Small intestine (tissue), 7 donors: ENCODE results near the gene C1orf105. TPM values are rescaled to one million over a fixed set of nuclear protein-coding genes. Genes with fewer than 3 reads are reported as not detected.

Source experiments
- DNase-seq, 2 donors: peaks; one replicate each; pipeline versions ENCODE4 v3.0.0 to v3.0.0-alpha.2; 2013
- FAIRE-seq: peaks from 2 replicates; lab custom pipeline; 2012; peaks lifted over from hg19 to GRCh38; lab: Jason Lieb, UNC
- H3K27ac ChIP-seq, 3 donors: one replicate each; pipeline ENCODE4 v1.5.1; 2013; ENCODE audit warnings: low read length in 2 of 3, mild to moderate bottlenecking in 2 of 3, control low read depth in 1 of 3, inconsistent platforms in 1 of 3, low read depth in 1 of 3, moderate library complexity in 1 of 3
- H3K27me3 ChIP-seq, 3 donors: one replicate each; pipeline ENCODE4 v1.6.1; 2013; ENCODE audit warnings: low read length in 3 of 3, inconsistent platforms in 1 of 3; ENCODE audit not compliant: control insufficient read depth in 3 of 3, insufficient read depth in 3 of 3
- H3K36me3 ChIP-seq, 3 donors: one replicate each; pipeline ENCODE4 v1.6.1; 2013; ENCODE audit warnings: low read length in 3 of 3, inconsistent platforms in 1 of 3, low read depth in 1 of 3, mild to moderate bottlenecking in 1 of 3, moderate library complexity in 1 of 3; ENCODE audit not compliant: control insufficient read depth in 3 of 3, insufficient read depth in 2 of 3
- H3K4me1 ChIP-seq, 3 donors: one replicate each; pipeline ENCODE4 v1.6.1; 2013; ENCODE audit warnings: low read length in 2 of 3, inconsistent platforms in 1 of 3, low read depth in 1 of 3, mild to moderate bottlenecking in 1 of 3, moderate library complexity in 1 of 3; ENCODE audit not compliant: control insufficient read depth in 3 of 3, insufficient read depth in 2 of 3
- H3K4me3 ChIP-seq, 3 donors: one replicate each; pipeline ENCODE4 v1.5.1; 2013; ENCODE audit warnings: low read length in 3 of 3, control low read depth in 1 of 3, inconsistent platforms in 1 of 3, low read depth in 1 of 3, mild to moderate bottlenecking in 1 of 3, moderate library complexity in 1 of 3
- H3K9me3 ChIP-seq, 2 donors: one replicate each; pipeline ENCODE4 v1.6.1; 2013; ENCODE audit warnings: low read depth in 1 of 2, low read length in 1 of 2; ENCODE audit not compliant: control insufficient read depth in 2 of 2, insufficient read depth in 1 of 2
- WGBS, 3 donors: extraction: QIAGEN DNeasy Blood & Tissue Kit; methylation state at CpG; one replicate each; pipeline ENCODE4 v1.1.7; 2013; 5-methylcytosine and 5-hydroxymethylcytosine counted together
- polyA plus RNA-seq, 4 donors: library from polyadenylated mRNA; stranded (reverse) in 3 of 4; unstranded in 1 of 4; fragments of 200-250 nt in 3 of 4; fragments of 120-200 nt in 1 of 4; gene quantifications; one replicate each; pipeline versions ENCODE4 v1.2.1 to v1.2.3, GENCODE V29; 2013
- donor health status: healthy with polysubstance abuse.
- donor health status: control.
- donor health status: control.
- donor health status: Bipolar disorder and iron deficiency.
- donor health status: healthy.

C1orf105 gene
- polyA plus RNA-seq, 4 donors: 0.10 to 1.1 (median 0.99) TPM; not detected in 1

GRCh38 chr1:172471666-172472065 is 51.2 kb downstream of the C1orf105 start:
- 96 to 97% (median 96%) methylated on average over 1 of the region's 1 CpG for WGBS, 3 donors
- Histone ChIP-seq H3K27me3 (no peaks in the 10 kb centered on the region), H3K4me3 (no peak overlapping the region), H3K4me1 (peaks cover 0 to 17% (median 0%) of the 10 kb centered on the region in 3 donors), H3K27ac (no peak overlapping the region), H3K36me3 (no peaks in the 10 kb centered on the region), H3K9me3 (no peaks in the 10 kb centered on the region)
- FAIRE-seq (no peak), DNase-seq (no peak)

GRCh38 chr1:172472495-172472894 is 52.0 kb downstream of the C1orf105 start:
- no peak for DNase-seq
- Histone ChIP-seq H3K27ac (no peak overlapping the region), H3K4me1 (peaks cover 0 to 13% (median 0%) of the 10 kb centered on the region in 3 donors), H3K9me3 (no peaks in the 10 kb centered on the region), H3K27me3 (no peaks in the 10 kb centered on the region), H3K4me3 (no peak overlapping the region), H3K36me3 (no peaks in the 10 kb centered on the region)
- no peak for FAIRE-seq
- 72 to 79% (median 75%) methylated on average over 1 of the region's 1 CpG for WGBS, 3 donors

DNA sequence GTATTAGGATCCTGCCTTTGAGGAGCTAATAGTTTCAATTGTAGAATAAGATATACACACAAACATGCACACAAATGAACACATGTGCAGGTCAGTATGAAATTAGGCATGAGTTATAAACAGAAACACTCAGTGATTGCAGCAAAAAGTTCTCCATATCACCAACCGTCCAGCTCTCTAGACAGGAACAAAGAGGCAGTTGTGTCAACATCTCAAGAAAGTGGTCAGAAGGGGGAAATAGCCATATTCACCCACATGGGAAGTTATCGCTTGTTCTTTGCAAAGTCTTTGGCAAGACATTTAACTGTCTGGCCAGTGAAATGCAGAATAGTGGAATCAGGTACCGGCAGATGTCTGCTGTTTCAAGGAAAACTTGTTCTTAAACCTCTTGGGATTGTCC is 52.8 kb downstream of the C1orf105 start:
- no peak overlapping the region for H3K27ac ChIP-seq
- H3K27me3 ChIP-seq: no peaks in the 10 kb centered on the region
- peaks cover 0 to 13% (median 0%) of the 10 kb centered on the region in 3 donors for H3K4me1 ChIP-seq
- no peak overlapping the region for H3K4me3 ChIP-seq
- FAIRE-seq (no peak), DNase-seq (no peak)
- no peaks in the 10 kb centered on the region for H3K9me3 ChIP-seq
- WGBS, 3 donors: 67 to 82% (median 75%) methylated on average over 3 of the region's 3 CpGs
- H3K36me3 ChIP-seq: no peaks in the 10 kb centered on the region

DNA sequence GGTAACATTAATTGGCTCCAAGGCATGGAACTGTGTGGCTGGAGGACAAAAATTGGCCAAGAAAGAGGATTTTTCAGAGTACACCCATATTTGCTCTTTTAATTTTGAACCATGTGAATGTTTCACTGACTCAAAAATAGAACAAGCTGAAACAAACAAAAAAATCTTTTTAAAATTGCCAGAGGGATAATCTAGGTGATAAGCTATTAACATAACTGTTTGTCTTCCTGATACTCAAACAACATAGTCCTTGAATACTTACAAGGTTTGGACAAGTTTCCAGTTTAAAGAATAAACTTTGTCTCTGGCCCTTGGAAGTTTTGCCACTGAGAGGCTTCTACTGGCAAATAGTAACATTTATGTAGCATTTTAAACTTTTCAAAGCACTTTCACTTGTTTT is 53.4 kb downstream of the C1orf105 start:
- H3K9me3 ChIP-seq: no peaks in the 10 kb centered on the region
- H3K4me3 ChIP-seq: no peak overlapping the region
- H3K4me1 ChIP-seq: peaks cover 0 to 13% (median 0%) of the 10 kb centered on the region in 3 donors
- no peaks in the 10 kb centered on the region for H3K36me3 ChIP-seq
- H3K27ac ChIP-seq: no peak overlapping the region
- DNase-seq (no peak), FAIRE-seq (no peak)
- H3K27me3 ChIP-seq: no peaks in the 10 kb centered on the region

DNA sequence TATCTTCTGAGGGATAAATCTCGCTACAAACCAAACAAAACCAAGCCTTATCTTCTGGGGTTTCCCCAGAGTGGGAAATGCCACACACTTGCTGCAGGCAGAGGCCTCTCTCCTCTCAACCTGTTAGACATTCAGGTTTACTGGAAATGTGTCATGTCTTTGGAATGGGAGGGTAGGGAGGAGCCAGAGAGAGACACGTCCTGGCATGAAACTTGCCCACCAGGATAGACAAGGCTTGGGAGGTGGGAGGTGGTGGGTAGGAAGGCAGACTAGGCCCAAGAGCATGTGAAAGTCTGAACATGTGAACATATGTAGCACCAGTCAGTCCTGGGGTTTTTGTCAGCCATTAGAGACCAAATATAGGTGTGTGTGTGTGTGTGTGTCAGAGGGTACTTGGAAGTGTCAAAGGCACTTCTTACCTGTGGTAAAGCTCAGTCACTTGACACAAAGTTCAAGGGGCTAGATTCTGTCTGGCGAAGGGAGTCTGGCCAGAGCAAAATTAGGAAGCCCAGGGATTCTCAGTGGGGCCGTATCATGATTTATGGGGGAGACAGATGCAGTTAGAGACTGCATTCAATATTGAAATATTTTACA is 55.8 kb downstream of the C1orf105 start:
- DNase-seq: peak in 1 of 2 donors; percentile 51

GRCh38 chr1:172477216-172477615 is 56.7 kb downstream of the C1orf105 start:
- Histone ChIP-seq H3K27me3 (no peaks in the 10 kb centered on the region), H3K4me3 (no peak overlapping the region), H3K9me3 (no peaks in the 10 kb centered on the region), H3K4me1 (peaks cover 0 to 7% (median 0%) of the 10 kb centered on the region in 3 donors), H3K36me3 (no peaks in the 10 kb centered on the region), H3K27ac (no peak overlapping the region)
- DNase-seq (no peak), FAIRE-seq (no peak)
- 78 to 86% (median 81%) methylated on average over 2 of the region's 2 CpGs for WGBS, 3 donors

More for the DNA sequence above, 55.8 kb downstream of the C1orf105 start:
- H3K36me3 ChIP-seq: no peaks in the 10 kb centered on the region
- H3K9me3 ChIP-seq: no peaks in the 10 kb centered on the region
- no peak for FAIRE-seq
- H3K4me3 ChIP-seq: no peak overlapping the region
- H3K4me1 ChIP-seq: peaks cover 0 to 4% (median 0%) of the 10 kb centered on the region in 3 donors
- peak overlapping the region in 1 of 3 donors; percentile 36 for H3K27ac ChIP-seq
- H3K27me3 ChIP-seq: no peaks in the 10 kb centered on the region
- 56 to 70% (median 68%) methylated on average over 4 of the region's 4 CpGs for WGBS, 3 donors

DNA sequence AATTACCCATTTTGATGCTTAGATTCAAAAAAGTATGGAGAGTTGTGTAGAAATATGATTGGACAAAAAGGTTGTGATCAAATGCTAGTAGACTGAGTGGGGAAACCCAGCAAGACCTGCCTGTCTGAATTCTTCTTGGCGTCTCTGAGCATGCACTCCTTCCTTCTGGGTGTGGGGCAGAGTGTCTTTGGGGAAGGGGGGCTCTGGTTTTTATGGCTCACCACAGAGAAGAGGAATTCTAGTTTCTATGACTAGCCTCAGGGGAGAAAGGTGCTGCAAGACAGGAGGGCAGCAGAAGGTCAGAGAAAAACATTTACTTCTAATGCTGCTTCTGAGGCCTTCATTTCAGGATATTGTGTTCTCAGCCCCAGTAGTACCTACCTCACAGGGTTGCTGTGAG is 57.3 kb downstream of the C1orf105 start:
- Histone ChIP-seq H3K36me3 (no peaks in the 10 kb centered on the region), H3K27ac (no peak overlapping the region), H3K9me3 (no peaks in the 10 kb centered on the region), H3K4me1 (peaks cover 0 to 7% (median 0%) of the 10 kb centered on the region in 3 donors), H3K27me3 (no peaks in the 10 kb centered on the region), H3K4me3 (no peak overlapping the region)
- no peak for FAIRE-seq
- WGBS, 3 donors: 91 to 96% (median 95%) methylated on average over 1 of the region's 1 CpG
- DNase-seq: no peak

- no peaks in the 10 kb centered on the region for H3K9me3 ChIP-seq
- no peak for FAIRE-seq
These were observed 58.0 kb downstream of the C1orf105 start for GRCh38 chr1:172478485-172478884.

DNA sequence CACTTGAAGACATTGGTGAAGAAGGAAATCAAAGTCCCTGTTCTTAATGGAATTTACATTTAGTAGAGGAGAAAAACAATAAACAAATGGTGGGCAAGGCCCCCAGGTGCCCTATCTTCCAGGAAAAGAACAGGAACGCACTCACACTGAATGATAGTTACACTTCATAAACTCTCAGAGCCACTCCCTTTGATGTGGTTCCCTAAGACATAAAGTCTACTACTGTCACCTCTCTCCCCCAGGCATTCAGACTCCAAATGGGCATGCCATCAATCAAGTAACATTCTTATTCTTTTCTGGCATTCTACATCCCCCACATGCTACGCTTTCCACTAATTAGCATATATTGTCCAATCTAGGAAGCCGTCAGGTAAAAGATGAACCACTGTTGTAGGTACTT is 59.9 kb downstream of the C1orf105 start:
- DNase-seq: no peak
- H3K4me3 ChIP-seq: no peak overlapping the region
- WGBS, 3 donors: 83 to 89% (median 83%) methylated on average over 3 of the region's 3 CpGs
- H3K9me3 ChIP-seq: no peaks in the 10 kb centered on the region
- no peak overlapping the region for H3K27ac ChIP-seq
- no peak for FAIRE-seq
- H3K36me3 ChIP-seq: no peaks in the 10 kb centered on the region
- H3K4me1 ChIP-seq: peaks cover 0 to 7% (median 0%) of the 10 kb centered on the region in 3 donors
- no peaks in the 10 kb centered on the region for H3K27me3 ChIP-seq

More at GRCh38 chr1:172478485-172478884, 58.0 kb downstream of the C1orf105 start:
- DNase-seq: no peak
- H3K27ac ChIP-seq: no peak overlapping the region
- no peaks in the 10 kb centered on the region for H3K27me3 ChIP-seq
- H3K4me1 ChIP-seq: peaks cover 0 to 7% (median 0%) of the 10 kb centered on the region in 3 donors
- no peak overlapping the region for H3K4me3 ChIP-seq
- no peaks in the 10 kb centered on the region for H3K36me3 ChIP-seq
